GM13977 (cell line): ENCODE measurements around the gene THBS3.
A peak's percentile ranks its signal among the peaks of the same experiment; 100 is the strongest.
"Not testable (repeated sequence)": the region's sequence is repeated elsewhere in the genome, so short reads cannot be mapped to it uniquely, and the experiment has no call there.

Experiments
- DNase-seq: peaks from one replicate; pipeline ENCODE4 v3.0.0; 2012; ENCODE audit warnings: low spot score
- in situ Hi-C: fragments of 300-500 bp; cut with MboI; formaldehyde crosslinking; loops from one replicate; pipeline ENCODE4 v1.12.0; 2022; ENCODE audit warnings: low sequenced_read_pairs, low pct_unique_long_range_greater_than_20kb, mixed read lengths, inconsistent platforms; ENCODE audit not compliant: unreplicated experiment
- TF ChIP-seq, protein P1 (sequence below): IDR thresholded peaks from 2 replicates; pipeline ENCODE4 v1.5.1; 2012; ENCODE audit warnings: mild to moderate bottlenecking, control low read depth; ENCODE audit not compliant: insufficient read depth; ENCODE audit errors: extremely low read depth, missing control alignments

Gene THBS3

DNA sequence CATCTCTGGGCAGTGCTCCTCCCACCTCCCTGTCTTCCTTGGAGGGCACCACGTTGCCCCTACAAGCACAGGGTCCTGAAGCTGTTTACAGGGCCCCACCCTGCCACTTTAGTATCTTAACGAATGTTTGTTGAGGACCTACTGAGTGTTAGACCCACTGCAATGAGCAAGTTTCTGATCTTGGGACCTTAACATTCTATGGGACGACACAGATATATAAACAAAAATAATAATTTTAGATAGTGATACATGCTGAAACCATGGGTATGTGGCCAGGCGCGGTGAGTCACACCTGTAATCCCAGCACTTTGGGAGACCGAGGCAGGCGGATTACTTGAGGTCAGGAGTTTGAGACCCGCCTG lies 37.4 kb upstream of the THBS3 start:
- no peak for DNase-seq
- TF ChIP-seq, protein P1, sequence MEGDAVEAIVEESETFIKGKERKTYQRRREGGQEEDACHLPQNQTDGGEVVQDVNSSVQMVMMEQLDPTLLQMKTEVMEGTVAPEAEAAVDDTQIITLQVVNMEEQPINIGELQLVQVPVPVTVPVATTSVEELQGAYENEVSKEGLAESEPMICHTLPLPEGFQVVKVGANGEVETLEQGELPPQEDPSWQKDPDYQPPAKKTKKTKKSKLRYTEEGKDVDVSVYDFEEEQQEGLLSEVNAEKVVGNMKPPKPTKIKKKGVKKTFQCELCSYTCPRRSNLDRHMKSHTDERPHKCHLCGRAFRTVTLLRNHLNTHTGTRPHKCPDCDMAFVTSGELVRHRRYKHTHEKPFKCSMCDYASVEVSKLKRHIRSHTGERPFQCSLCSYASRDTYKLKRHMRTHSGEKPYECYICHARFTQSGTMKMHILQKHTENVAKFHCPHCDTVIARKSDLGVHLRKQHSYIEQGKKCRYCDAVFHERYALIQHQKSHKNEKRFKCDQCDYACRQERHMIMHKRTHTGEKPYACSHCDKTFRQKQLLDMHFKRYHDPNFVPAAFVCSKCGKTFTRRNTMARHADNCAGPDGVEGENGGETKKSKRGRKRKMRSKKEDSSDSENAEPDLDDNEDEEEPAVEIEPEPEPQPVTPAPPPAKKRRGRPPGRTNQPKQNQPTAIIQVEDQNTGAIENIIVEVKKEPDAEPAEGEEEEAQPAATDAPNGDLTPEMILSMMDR = no peak
- in situ Hi-C loops = no loop called here

DNA sequence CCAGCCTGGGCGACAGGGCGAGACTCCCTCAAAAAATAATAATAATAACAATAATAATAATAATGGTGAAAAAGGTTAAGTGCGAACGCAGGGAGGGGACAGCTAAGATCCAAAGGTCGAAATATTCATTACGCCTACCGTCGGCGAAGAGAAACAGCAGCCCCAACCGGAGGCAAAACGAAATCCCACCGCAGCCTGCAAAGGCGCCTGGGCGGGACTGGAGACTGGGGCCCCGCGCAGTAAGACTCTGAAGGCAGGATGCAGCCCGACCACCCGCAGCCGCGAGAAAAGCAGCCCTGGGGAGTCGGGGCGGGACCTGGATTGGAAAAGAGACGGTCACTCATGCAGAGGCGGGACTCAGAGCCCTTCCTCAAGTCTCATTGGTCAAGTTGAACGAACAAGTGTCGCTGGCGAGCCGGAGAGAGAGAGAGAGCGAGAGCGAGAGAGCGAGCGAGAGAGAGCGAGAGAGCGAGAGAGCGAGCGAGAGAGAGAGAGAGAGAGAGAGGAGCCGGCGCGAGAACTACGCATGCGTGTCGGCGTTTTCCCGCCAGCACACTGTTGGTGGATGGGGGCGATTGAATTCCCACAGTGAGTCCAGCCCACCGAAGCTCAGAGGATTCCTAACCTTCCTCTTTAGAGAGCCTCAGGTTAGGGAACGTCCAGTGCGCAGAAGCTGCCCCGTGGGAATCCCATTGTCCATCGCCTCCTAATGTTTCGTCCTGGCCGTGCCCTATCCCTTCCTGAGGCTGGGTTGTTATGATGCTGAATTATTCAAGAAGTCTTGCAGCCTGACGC lies 36.9 kb upstream of the THBS3 start:
- TF ChIP-seq, protein P1 = peak; percentile 46
- in situ Hi-C loops = no loop called here
- peak; percentile 96 for DNase-seq

DNA sequence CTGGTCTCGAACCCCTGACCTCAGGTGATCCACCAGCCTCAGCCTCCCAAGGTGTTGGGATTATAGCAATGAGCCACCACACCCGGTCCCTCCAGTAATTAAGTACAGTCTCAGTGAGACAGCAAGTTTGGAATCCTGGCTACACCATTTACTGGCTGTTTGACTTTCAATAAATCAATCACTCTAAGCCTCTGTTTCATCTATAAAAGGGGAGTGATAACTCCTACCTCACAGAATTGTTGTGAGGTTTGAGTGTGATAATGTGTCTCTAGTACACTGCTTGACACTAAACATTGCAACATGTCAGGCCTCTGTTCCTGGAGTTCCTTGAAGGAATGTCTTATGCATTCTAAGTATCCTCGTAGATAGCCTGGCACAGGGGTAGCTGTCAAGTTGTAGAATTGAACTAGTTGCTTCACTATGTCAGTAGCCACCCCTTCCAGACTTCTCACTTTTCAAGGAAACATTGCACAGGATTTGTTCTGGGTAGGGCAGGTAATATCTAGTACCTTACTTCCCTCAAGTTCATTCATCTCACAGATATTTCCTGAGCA lies 35.2 kb upstream of the THBS3 start:
- no peak for DNase-seq
- TF ChIP-seq, protein P1 = no peak
- in situ Hi-C loops = no loop called here

DNA sequence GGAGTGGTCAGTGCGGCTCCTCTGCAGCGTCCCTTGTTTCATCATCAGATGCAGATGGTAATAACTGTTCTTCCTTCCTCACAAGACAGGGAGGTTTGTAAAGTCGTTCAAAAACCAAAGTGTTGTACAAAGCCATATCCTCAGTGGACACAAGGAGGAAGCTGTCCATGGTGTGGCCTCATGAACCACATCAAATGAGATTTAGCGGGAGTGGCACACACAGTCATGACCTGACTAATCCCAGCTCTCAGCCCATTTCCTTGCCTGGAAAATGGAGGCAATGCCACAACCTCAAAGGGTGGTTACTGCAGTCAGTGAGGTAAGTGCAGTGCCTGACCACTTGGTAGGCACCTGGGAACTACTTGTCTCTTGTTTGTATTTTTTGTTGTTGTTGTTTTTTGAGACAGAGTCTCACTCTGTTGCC lies 34.2 kb upstream of the THBS3 start:
- in situ Hi-C loops = no loop called here
- TF ChIP-seq, protein P1 = no peak
- DNase-seq = no peak

DNA sequence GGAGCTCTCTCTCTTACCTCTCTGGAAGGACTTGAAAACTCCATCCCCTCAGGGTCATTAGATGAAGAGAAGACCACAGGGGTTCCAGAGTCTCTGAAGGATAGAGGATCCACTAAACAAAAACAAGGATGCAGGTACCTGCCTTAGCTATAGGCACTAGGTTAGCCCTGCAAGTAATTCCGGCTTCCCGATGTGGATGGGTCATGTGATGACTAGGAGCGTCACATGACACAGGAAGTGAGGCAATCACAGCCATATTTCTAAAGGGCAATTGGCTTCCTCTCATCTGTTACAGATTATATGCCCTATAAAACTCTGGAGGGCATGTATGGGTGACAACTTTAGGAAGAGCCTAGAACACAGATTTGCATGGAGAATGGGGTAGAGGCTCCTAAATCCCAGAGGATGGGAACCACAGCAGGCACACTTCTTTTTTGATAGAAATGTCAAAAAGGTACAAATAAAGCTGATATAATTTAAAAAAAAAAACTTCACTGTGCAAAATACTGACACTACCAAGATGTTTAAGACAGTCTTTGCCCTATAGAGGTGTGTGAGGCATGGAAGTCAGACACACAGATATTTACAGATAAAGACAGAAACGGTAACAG lies 33.5 kb upstream of the THBS3 start:
- TF ChIP-seq, protein P1 = no peak
- peak; percentile 80 for DNase-seq
- in situ Hi-C loops = no loop called here

DNA sequence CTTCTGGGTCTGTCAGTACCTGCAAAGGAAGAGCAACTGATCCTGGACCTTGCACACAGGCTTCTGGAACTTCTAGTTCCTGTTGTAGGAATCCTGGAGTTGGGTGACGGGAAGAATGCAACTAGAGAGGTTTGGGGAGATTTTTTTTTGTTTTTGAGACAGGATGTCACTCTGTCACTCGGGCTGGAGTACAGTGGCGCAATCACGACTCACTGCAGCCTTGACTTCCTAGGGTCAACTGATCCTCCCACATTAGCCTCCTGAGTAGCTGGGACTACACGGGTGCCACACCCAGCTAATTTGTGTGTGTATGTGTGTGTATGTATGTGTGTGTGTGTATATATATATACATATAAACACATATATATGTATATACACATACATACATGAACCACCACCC lies 28.8 kb upstream of the THBS3 start:
- TF ChIP-seq, protein P1 = no peak
- DNase-seq = no peak
- in situ Hi-C loops = no loop called here

DNA sequence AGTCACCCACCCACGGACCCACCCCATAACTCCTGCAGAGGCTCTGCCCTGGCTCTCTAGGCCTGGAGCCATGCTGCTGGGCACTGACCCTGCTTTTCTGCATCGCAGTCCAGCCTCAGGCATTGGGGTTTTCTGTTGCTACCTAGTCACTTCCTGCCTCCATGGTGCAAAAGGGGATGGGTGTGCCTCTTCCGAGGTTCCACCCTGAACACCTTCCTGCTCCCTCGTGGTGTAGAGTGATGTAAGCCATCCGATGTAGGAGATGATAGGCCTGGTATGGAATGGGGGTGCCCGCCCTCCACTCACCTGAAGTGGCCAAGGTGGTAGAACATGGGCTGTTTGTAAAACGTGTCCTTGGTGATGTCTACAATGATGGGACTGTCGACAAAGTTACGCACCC lies 27.7 kb upstream of the THBS3 start:
- DNase-seq, in situ Hi-C loops: not testable (repeated sequence)

DNA sequence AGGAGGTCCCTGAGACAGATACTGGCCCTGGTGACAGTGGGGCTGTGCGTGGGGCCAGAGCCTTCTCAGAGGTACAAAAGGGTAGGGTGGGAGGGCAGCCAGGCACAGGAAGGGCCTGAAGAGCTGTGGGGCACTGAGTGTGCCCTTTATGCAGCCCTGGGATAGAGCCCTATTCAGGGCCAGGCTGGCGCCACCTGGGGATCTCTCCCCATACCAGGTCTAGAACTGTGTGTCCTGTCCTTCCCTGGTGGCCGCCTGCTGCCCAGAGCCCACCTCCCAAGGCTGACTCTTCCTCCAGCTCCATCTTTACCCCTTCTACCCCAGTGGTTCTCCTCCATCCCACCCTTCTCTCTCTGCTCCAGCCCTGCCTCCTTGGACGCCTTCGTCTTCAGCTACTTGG lies 25.8 kb upstream of the THBS3 start:
- in situ Hi-C loops, DNase-seq: not testable (repeated sequence)

DNA sequence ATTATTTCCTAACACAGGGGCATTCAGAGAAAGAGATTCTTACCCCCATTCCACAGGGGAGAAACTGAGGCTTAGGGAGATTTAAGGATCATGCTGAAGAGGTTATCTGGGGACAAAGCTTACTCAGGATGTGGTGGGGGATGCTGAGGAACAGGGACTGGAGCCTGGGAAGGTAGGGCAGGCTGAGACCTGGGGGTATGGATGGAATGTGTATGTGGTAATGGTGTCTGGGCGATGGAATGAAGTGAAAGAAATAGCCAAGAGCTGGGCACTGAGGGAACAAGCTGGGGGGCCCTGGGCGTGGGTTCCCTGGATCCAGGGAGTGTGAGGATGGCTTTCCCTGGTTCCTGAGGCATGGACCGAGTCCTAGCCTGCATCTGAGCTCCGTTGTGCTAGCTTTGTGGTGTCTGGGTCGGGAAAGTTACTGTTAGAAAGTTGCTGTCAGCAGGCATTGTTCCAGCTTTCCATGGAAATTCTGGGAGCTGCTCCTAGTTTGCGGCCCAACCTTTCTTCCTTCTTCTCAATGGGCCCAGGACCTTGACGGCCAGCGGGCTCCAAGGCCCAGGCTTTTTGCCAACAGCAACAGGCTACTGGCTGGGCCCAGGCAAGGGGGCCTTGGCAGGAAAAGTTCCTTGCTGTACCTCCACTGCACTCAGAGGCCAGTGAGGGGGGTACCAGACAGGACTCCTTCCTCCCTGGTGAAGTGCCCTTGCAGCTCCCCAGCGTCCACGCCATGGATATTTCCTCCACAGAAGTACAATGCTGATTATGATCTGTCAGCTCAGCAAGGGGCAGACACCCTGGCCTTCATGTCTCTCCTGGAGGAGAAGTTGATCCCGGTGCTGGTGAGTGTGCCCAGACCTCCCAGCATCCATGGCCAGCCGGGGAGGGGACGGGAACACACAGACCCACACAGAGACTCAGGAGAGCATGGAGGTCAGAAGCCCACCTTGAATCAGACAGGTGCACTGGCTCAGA lies 24.6 kb upstream of the THBS3 start:
- in situ Hi-C loops, DNase-seq: not testable (repeated sequence)
